ENCODE measurements around the gene ZNF366.

ZNF366 gene

GRCh38 chr5:72501488-72501887 is 5.7 kb downstream of the ZNF366 start:
- no peak for DNase-seq (ENCODE audit: low spot score)
- TF ChIP-seq, protein P1, sequence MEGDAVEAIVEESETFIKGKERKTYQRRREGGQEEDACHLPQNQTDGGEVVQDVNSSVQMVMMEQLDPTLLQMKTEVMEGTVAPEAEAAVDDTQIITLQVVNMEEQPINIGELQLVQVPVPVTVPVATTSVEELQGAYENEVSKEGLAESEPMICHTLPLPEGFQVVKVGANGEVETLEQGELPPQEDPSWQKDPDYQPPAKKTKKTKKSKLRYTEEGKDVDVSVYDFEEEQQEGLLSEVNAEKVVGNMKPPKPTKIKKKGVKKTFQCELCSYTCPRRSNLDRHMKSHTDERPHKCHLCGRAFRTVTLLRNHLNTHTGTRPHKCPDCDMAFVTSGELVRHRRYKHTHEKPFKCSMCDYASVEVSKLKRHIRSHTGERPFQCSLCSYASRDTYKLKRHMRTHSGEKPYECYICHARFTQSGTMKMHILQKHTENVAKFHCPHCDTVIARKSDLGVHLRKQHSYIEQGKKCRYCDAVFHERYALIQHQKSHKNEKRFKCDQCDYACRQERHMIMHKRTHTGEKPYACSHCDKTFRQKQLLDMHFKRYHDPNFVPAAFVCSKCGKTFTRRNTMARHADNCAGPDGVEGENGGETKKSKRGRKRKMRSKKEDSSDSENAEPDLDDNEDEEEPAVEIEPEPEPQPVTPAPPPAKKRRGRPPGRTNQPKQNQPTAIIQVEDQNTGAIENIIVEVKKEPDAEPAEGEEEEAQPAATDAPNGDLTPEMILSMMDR (IDR thresholded peaks at IDR 0.05; ENCODE audit: extremely low read depth, missing control alignments) = no peak

GRCh38 chr5:72499730-72500129 is 7.5 kb downstream of the ZNF366 start:
- TF ChIP-seq, protein P1 (IDR thresholded peaks at IDR 0.05; ENCODE audit: extremely low read depth, missing control alignments) = no peak
- DNase-seq (ENCODE audit: low spot score) = no peak

- no peak for DNase-seq (ENCODE audit: low spot score)
- TF ChIP-seq, protein P1 (IDR thresholded peaks at IDR 0.05; ENCODE audit: extremely low read depth, missing control alignments) = no peak
These were observed 8.1 kb downstream of the ZNF366 start for GRCh38 chr5:72499090-72499489.

DNA sequence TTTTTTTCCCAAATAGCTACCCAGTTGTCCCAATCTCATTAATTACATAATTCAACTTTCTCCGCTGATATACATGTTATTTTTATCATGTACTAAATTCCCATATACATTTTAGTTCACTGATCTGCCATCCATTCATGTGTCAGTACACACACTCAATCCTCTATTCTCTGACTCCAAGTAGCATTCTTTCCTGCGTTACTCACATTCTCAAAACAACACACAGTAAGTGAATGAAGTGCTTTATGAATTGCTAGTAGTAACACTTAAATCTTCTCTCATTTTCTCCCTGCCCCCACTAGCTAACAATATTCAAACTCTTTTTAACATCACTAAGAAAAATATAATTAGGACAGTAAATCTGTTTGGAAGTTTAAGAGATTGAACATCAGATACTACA is 8.9 kb downstream of the ZNF366 start:
- DNase-seq (ENCODE audit: low spot score) = no peak
- TF ChIP-seq, protein P1 (IDR thresholded peaks at IDR 0.05; ENCODE audit: extremely low read depth, missing control alignments) = no peak

- TF ChIP-seq, protein P1 (IDR thresholded peaks at IDR 0.05; ENCODE audit: extremely low read depth, missing control alignments) = no peak
- DNase-seq (ENCODE audit: low spot score) = no peak
These were observed 9.4 kb downstream of the ZNF366 start for GRCh38 chr5:72497823-72498222.

GRCh38 chr5:72495410-72495809 is 11.8 kb downstream of the ZNF366 start:
- no peak for DNase-seq (ENCODE audit: low spot score)
- TF ChIP-seq, protein P1 (IDR thresholded peaks at IDR 0.05; ENCODE audit: extremely low read depth, missing control alignments) = no peak

GRCh38 chr5:72494623-72495124 is 12.5 kb downstream of the ZNF366 start:
- DNase-seq (ENCODE audit: low spot score) = no peak
- TF ChIP-seq, protein P1 (IDR thresholded peaks at IDR 0.05; ENCODE audit: extremely low read depth, missing control alignments) = no peak
